Endothelial cell of umbilical vein (primary cell): Measurements from ENCODE around the gene PDE6B. TPM values are rescaled to one million over a fixed set of nuclear protein-coding genes. Genes with fewer than 3 reads are reported as not detected.

ENCODE experiments used
- BruUV-seq: library from RNA; stranded (reverse); fragments of 400-500 nt; replicated peaks from 2 replicates; lab custom pipeline; 2021; lab: Mats Ljungman, UMichigan
- CTCF ChIA-PET: fragments of 300-600, 350-600 bp; sonication (Branson Sonifier 250); formaldehyde crosslinking; loops from one replicate; lab custom pipeline; 2021; ENCODE audit warnings: antibody characterized with exemption, inconsistent platforms; lab: Charles Lee
- POLR2A ChIA-PET: fragments of 300-600, 350-600 bp; sonication (Branson Sonifier 250); formaldehyde crosslinking; loops from one replicate; lab custom pipeline; 2021; ENCODE audit warnings: antibody characterized with exemption, inconsistent platforms; lab: Charles Lee
- DNase-seq: peaks from one replicate; pipeline ENCODE4 v3.0.0-alpha.2; 2011; ENCODE audit warnings: low read depth, low spot score
- FAIRE-seq: peaks from 2 replicates; lab custom pipeline; 2011; peaks lifted over from hg19 to GRCh38; lab: Jason Lieb, UNC
- H2AFZ ChIP-seq: 2 replicates; pipeline ENCODE4 v1.6.0; 2012; ENCODE audit warnings: low read depth, low read length, control low read depth, inconsistent platforms
- H3K27ac ChIP-seq: 2 replicates; pipeline ENCODE4 v1.5.1; 2011; ENCODE audit warnings: low read depth, mild to moderate bottlenecking, control low read depth, low read length, moderate library complexity; ENCODE audit not compliant: insufficient read depth
- H3K27me3 ChIP-seq, 2 experiments: 2 replicates each; pipeline versions ENCODE4 v1.6.0 to v1.6.1; 2011; ENCODE audit warnings: low read length in 2 of 2, mixed read lengths in 1 of 2; ENCODE audit not compliant: control insufficient read depth in 2 of 2, insufficient read depth in 2 of 2
- H3K36me3 ChIP-seq, 2 experiments: 2 replicates in 1 of 2; 3 replicates in 1 of 2; pipeline ENCODE4 v1.5.1; 2011; ENCODE audit warnings: low read length in 2 of 2, mild to moderate bottlenecking in 1 of 2, moderate library complexity in 1 of 2; ENCODE audit not compliant: control insufficient read depth in 2 of 2, insufficient read depth in 2 of 2; ENCODE audit errors: extremely low read depth in 1 of 2
- H3K4me1 ChIP-seq: 3 replicates; pipeline ENCODE4 v1.5.1; 2011; ENCODE audit warnings: mild to moderate bottlenecking, low read length; ENCODE audit not compliant: control insufficient read depth, insufficient read depth; ENCODE audit errors: extremely low read depth
- H3K4me2 ChIP-seq: 2 replicates; pipeline ENCODE4 v1.6.1; 2011; ENCODE audit warnings: low read length, control low read depth, mixed read lengths; ENCODE audit not compliant: insufficient read depth
- H3K4me3 ChIP-seq, 3 experiments: fragments of 200-600 bp in 1 of 3; sonication (generic), shearing (Covaris generic) in 1 of 3; replicated peaks in 1 of 3; 2 replicates each; pipeline ENCODE4 v1.5.1; 2011 to 2016; ENCODE audit warnings: control low read depth in 3 of 3, low read length in 3 of 3, mild to moderate bottlenecking in 2 of 3, inconsistent platforms in 1 of 3, low read depth in 1 of 3, moderate library complexity in 1 of 3; ENCODE audit not compliant: insufficient read depth in 1 of 3
- H3K79me2 ChIP-seq: 2 replicates; pipeline ENCODE4 v1.6.0; 2012; ENCODE audit warnings: low read length, inconsistent platforms; ENCODE audit not compliant: control insufficient read depth, insufficient read depth
- H3K9ac ChIP-seq: replicated peaks from 2 replicates; pipeline ENCODE3; 2011; ENCODE audit warnings: low read length, control low read depth; ENCODE audit not compliant: insufficient read depth; ENCODE audit errors: extremely low read depth
- H3K9me1 ChIP-seq: replicated peaks from 3 replicates; pipeline ENCODE4 v1.6.0; 2011; ENCODE audit warnings: mild to moderate bottlenecking, low read length; ENCODE audit not compliant: control insufficient read depth, insufficient read depth; ENCODE audit errors: extremely low read depth
- H3K9me3 ChIP-seq: replicated peaks from 2 replicates; pipeline ENCODE4 v1.5.1; 2012; ENCODE audit warnings: low read length, inconsistent platforms; ENCODE audit not compliant: control insufficient read depth, insufficient read depth
- H4K20me1 ChIP-seq: replicated peaks from 2 replicates; pipeline ENCODE3; 2011; ENCODE audit warnings: mild to moderate bottlenecking, low read length; ENCODE audit not compliant: control insufficient read depth, insufficient read depth; ENCODE audit errors: extremely low read depth
- EZH2 ChIP-seq: IDR thresholded peaks from 2 replicates; pipeline ENCODE4 v1.6.1; 2012; ENCODE audit warnings: borderline replicate concordance, low read depth, mild to moderate bottlenecking, moderate library complexity, low read length, inconsistent platforms; ENCODE audit not compliant: severe bottlenecking
- FOS ChIP-seq: IDR thresholded peaks from 2 replicates; pipeline ENCODE4 v1.6.1; 2011; ENCODE audit warnings: mild to moderate bottlenecking, low read length, moderate library complexity, borderline replicate concordance; ENCODE audit not compliant: insufficient read depth
- GATA2 ChIP-seq: IDR thresholded peaks from 2 replicates; pipeline ENCODE4 v1.7.0; 2011; ENCODE audit warnings: low read depth, mild to moderate bottlenecking, moderate library complexity, mixed read lengths, low read length; ENCODE audit not compliant: insufficient read length, insufficient read depth
- JUN ChIP-seq: IDR thresholded peaks from 2 replicates; pipeline ENCODE4 v1.6.1; 2011; ENCODE audit warnings: borderline replicate concordance, low read depth; ENCODE audit not compliant: insufficient read length, insufficient read depth
- MYC ChIP-seq: IDR thresholded peaks from one replicate; pipeline ENCODE4 v1.6.1; 2011; ENCODE audit warnings: mild to moderate bottlenecking, low read depth, low read length
- POLR2A ChIP-seq: IDR thresholded peaks from 2 replicates; pipeline ENCODE4 v1.6.1; 2012; ENCODE audit warnings: low read depth, mild to moderate bottlenecking, control low read depth, low read length
- POLR2AphosphoS5 ChIP-seq: IDR thresholded peaks from 2 replicates; pipeline ENCODE4 v1.6.1; 2012; ENCODE audit warnings: low read depth, mild to moderate bottlenecking, control low read depth, low read length, moderate library complexity; ENCODE audit not compliant: insufficient read depth
- dilution Hi-C: fragments of 300-500 bp; cut with MboI; formaldehyde crosslinking; loops from one replicate; pipeline ENCODE4 v1.15.0; 2019; ENCODE audit warnings: low sequenced_read_pairs; ENCODE audit not compliant: extremely low pct_ligation_motif_present
- intact Hi-C: fragments of 100-400 bp; cut with micrococcal nuclease; formaldehyde crosslinking; loops from one replicate; pipeline ENCODE4 v1.10.0; 2022
- polyA plus RNA-seq, 4 experiments: library from polyadenylated mRNA; depleted of rRNA in 3 of 4; stranded (reverse) in 3 of 4; unstranded in 1 of 4; fragments of >200 nt; gene quantifications; 2 replicates each; pipeline versions ENCODE4 v1.2.1 to v1.2.3, GENCODE V29; 2011 to 2012; ENCODE audit warnings: missing spikeins in 1 of 4
- total RNA-seq: library from RNA; stranded (reverse); gene quantifications from 2 replicates; pipeline ENCODE4 v1.2.3, GENCODE V29; 2021
- TF ChIP-seq, protein P1 (sequence below), 2 donors: IDR thresholded peaks; 1 replicate in 1 of 2; 2 replicates in 1 of 2; pipeline ENCODE4 v1.5.1; 2011; ENCODE audit warnings: low read length in 2 of 2, mild to moderate bottlenecking in 2 of 2, moderate library complexity in 2 of 2, control low read depth in 1 of 2, inconsistent platforms in 1 of 2, low read depth in 1 of 2; ENCODE audit not compliant: insufficient read depth in 1 of 2; ENCODE audit errors: extremely low read depth in 1 of 2
- TF ChIP-seq, protein P2 (sequence below): IDR thresholded peaks from 2 replicates; pipeline ENCODE4 v1.6.1; 2011; ENCODE audit not compliant: insufficient read depth, insufficient read length

Gene PDE6B
- total and polyA plus RNA-seq, 2 donors (not counting 3 experiments of a cell fraction or from before 2014, with no cell fraction given): 0.77 to 1.8 TPM

DNA sequence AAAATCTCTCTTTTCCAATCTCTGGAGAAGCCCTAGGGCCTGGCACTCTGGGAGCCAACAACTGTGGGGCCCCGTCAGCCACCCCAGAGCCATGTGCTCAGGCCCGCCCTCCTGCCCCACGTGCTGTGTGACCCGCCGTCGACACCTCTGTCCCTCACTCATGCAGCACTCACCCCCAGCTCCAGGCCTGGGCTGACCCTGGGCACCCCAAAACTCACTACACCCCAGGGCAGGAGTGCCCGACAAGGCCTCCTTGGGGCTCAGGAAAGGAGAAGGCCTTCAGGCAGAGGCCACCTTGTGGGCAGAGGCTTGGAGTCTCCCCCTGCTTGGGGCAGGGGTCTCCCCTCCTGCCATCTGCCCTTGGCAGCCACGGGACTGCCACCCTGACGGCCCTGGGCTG, 54.7 kb downstream of the PDE6B start:
- intact Hi-C loops (no loop called here), dilution Hi-C loops (no loop called here)
- TF ChIP-seq FOS (no peak), POLR2A (no peak)
- TF ChIP-seq, protein P1, sequence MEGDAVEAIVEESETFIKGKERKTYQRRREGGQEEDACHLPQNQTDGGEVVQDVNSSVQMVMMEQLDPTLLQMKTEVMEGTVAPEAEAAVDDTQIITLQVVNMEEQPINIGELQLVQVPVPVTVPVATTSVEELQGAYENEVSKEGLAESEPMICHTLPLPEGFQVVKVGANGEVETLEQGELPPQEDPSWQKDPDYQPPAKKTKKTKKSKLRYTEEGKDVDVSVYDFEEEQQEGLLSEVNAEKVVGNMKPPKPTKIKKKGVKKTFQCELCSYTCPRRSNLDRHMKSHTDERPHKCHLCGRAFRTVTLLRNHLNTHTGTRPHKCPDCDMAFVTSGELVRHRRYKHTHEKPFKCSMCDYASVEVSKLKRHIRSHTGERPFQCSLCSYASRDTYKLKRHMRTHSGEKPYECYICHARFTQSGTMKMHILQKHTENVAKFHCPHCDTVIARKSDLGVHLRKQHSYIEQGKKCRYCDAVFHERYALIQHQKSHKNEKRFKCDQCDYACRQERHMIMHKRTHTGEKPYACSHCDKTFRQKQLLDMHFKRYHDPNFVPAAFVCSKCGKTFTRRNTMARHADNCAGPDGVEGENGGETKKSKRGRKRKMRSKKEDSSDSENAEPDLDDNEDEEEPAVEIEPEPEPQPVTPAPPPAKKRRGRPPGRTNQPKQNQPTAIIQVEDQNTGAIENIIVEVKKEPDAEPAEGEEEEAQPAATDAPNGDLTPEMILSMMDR (IDR thresholded peaks at IDR 0.05; ENCODE audit: extremely low read depth in 1 of 2, insufficient read depth in 1 of 2, low read depth in 1 of 2, low read length in 2 of 2): no peak
- H3K9me3 ChIP-seq: no peaks in the 10 kb centered on the region
- H3K27me3 ChIP-seq: no peaks in the 10 kb centered on the region
- no peak for FAIRE-seq
- no peak overlapping the region for H2AFZ ChIP-seq
- no peak overlapping the region for H3K4me2 ChIP-seq
- BruUV-seq: no TSS peak
- no peak for DNase-seq
- peaks cover under 1% of the 10 kb centered on the region for H3K79me2 ChIP-seq
- peaks cover 5% of the 10 kb centered on the region for H3K4me1 ChIP-seq
- no peaks in the 10 kb centered on the region for H4K20me1 ChIP-seq
- H3K36me3 ChIP-seq: no peaks in the 10 kb centered on the region
- no peaks in the 10 kb centered on the region for H3K9me1 ChIP-seq
- CTCF ChIA-PET: no interaction called here
- POLR2A ChIA-PET: no interaction called here
- no peak overlapping the region for H3K9ac ChIP-seq
- no peak overlapping the region for H3K4me3 ChIP-seq
- no peak overlapping the region for H3K27ac ChIP-seq

DNA sequence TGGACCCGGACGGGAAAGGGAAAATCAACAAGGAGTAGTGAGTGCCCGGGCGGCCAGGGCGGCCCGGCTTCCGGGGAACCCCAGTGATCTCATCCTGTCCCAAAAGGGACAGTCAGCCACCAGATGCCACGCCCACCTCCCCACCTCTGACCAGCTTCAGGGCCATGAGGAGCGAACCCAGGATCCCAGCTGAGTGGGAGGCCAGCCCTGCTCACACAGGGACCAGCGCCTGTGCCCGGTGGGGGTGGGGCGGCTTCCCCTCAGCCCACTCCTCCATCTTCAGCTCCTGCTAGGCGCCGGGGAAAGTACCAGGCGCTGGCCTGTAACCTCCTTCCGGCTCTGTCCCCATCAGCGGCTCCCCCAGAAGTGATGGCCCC, 55.2 kb downstream of the PDE6B start:
- H3K4me3 ChIP-seq: peak overlapping the region in 1 of 3 experiments; percentile 34
- H3K9ac ChIP-seq: no peak overlapping the region
- DNase-seq (no peak), FAIRE-seq (no peak)
- intact Hi-C loops: no loop called here
- no peaks in the 10 kb centered on the region for H3K36me3 ChIP-seq
- H3K9me1 ChIP-seq: no peaks in the 10 kb centered on the region
- H3K27me3 ChIP-seq: no peaks in the 10 kb centered on the region
- peak overlapping the region; percentile 28 for H3K4me2 ChIP-seq
- H3K79me2 ChIP-seq: no peaks in the 10 kb centered on the region
- H2AFZ ChIP-seq: peak overlapping the region; percentile 65
- dilution Hi-C loops: no loop called here
- no peak for TF ChIP-seq JUN
- TF ChIP-seq GATA2: no peak
- TF ChIP-seq EZH2: no peak
- no peak for TF ChIP-seq POLR2A
- no peak for TF ChIP-seq FOS
- TF ChIP-seq POLR2AphosphoS5: no peak
- no peak for TF ChIP-seq MYC
- TF ChIP-seq, protein P1 (IDR thresholded peaks at IDR 0.05; ENCODE audit: extremely low read depth in 1 of 2, insufficient read depth in 1 of 2, low read depth in 1 of 2, low read length in 2 of 2): no peak
- TF ChIP-seq, protein P2, sequence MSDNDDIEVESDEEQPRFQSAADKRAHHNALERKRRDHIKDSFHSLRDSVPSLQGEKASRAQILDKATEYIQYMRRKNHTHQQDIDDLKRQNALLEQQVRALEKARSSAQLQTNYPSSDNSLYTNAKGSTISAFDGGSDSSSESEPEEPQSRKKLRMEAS: no peak
- CTCF ChIA-PET: no interaction called here
- no peaks in the 10 kb centered on the region for H4K20me1 ChIP-seq
- H3K4me1 ChIP-seq: peaks cover 4% of the 10 kb centered on the region
- POLR2A ChIA-PET: no interaction called here
- no TSS peak for BruUV-seq
- H3K27ac ChIP-seq: no peak overlapping the region
- H3K9me3 ChIP-seq: no peaks in the 10 kb centered on the region
